GM12873 (cell line): Measurements from ENCODE around the gene ARHGAP27.

ENCODE experiments used
- CTCF ChIP-seq: IDR thresholded peaks from 2 replicates; pipeline ENCODE4 v1.5.1; 2012; ENCODE audit warnings: low read depth, mild to moderate bottlenecking, moderate library complexity, low read length, control low read depth; ENCODE audit not compliant: insufficient read depth; ENCODE audit errors: missing control alignments

Gene ARHGAP27

DNA sequence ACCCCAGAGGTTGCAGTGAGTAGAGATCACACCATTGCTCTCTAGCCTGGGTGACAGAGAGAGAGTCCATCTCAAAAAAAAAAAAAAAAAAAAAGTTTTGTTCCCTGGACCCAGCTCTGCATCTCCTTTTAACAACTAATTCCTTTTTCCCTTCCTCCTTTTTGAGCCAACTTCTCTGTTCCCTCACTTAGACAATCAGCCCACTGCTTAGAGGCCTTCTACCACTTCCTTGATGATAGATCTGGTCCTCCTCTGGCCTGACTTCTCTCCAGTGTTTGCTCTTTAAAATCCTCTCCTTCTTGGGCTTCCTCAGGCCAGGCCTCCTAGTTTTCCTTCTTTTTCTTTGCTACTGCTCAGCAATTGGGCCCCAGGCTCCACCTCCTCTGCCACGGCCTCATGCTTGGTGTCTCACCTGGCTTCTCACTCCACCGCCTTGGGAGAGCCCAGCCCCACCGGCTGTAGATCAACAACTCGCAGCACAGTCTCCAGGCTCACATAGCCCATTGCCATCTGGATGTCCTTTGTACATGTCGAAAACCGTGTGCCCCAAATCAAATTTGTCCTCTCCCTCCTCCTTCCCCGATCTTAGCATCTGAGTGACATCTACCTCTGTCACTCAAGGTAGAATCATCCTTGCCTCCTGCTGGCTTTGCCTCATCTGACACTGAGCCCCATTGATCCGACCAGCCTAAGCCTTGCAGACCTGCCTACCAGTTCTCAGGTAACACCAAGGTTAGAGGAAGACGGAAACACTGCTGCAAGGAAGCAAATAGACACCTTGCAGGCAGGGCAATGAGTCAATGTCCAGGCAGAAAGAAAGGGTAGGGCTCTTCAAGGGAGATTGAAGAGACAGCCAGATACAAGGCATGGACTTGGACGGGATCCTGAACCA is 17.4 kb downstream of the ARHGAP27 start:
- TF ChIP-seq CTCF: no peak

DNA sequence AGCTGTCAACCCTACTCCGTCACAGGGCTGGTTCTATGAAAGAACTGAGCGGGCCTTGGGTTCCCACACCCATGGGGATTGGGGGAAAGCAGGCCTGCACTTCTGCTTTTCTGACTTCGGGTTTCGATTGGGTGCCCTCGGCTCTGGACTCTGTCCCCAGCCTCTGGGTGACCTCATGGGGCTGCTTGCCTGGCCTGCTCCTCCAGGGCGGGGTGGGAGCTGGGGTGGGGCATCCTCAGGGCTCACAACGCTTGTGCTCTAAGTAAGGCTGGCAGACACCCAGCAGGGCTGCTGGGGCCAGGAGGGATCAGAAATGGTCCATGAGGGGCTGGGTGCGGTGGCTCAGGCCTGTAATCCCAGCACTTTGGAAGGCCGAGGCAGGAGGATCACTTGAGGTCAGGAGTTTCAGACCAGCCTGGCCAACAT is 19.2 kb downstream of the ARHGAP27 start:
- no peak for TF ChIP-seq CTCF

DNA sequence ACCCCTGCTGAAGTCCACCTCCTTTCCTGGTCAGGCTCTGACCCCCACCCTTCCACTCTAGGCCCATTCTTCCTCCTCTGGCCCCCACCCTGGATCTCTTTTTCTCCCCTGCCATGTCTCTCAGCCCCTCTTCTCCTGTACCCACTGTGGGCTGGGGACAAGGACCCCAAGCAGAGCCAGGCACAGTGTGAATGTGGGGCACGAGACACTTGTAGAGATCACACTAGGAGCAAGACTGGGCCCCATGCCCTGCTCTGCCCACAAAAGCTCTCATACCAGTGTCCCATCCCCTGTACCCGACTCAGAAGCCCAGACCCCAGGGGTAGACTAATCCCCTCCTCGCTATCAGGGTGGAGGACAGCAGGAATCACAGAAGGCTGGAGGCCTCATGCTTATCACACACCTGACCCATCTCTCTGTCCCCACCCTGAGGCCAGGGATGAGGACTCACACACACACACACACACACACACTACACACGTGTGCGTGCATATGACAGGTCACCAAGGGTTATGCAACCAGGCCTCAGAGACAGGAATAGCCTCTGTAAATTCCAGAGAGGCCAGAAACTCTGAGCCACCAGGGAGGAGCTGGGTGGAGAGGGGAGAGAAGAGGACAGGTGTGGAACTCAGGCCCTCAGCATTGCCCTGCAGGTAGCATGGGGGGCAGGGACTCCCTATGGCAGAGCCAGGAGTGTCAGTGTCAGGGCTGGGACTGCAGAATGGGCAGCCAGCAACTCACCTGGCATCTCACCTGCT is 21.1 kb downstream of the ARHGAP27 start:
- TF ChIP-seq CTCF: no peak

DNA sequence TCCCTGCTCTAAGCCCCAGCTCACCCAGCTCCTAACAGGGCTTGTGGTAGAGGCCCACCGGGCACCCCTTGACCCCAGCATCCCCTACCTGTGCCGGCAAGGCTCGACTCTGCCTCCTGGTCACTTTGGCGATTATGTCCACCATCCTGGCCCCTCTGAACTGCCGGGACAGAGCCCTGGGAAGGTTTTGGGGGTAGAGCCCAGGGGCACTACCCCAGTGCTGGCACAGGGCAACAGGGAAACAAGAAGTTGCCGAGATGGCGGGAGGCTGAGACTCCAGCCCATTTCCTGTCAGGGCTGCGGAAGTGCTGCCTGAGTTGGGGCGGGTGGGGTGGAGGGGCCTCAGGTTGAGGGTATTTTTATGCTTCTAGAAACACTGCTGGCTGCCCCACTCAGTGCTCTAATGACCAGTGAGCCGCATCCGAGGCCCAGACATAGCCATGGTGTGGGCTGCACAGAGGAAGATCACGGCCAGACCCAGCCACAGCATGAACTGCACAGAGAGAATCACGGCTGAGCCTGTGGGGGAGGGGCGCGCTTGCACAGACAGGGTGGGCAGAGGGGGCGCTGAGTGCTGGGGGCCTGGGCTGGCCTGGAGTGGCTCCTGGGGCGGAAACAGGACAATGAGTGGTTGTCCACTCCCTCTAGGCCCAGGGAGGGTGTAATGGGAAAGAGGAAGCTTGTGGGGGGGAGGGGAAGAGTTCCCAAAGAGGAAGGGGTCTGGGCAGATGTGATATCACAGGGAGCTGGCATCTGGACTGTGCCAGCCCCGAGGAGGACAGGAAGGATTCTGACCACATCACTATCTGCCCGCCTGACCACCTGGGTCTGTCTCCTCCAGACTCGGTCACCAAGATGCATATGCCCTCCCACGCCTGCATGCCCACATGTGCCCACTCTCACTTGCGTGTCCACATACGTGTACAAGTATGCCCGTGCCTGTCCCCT is 22.3 kb downstream of the ARHGAP27 start:
- no peak for TF ChIP-seq CTCF

GRCh38 chr17:45409659-45410076 is 23.0 kb downstream of the ARHGAP27 start:
- no peak for TF ChIP-seq CTCF

- TF ChIP-seq CTCF: no peak
Observed at GRCh38 chr17:45408611-45409421, 23.9 kb downstream of the ARHGAP27 start.
